ENCODE results near the gene TCP1. TPM values are rescaled to one million over a fixed set of nuclear protein-coding genes. Genes with fewer than 3 reads are reported as not detected.
A peak's percentile ranks its signal among the peaks of the same experiment; 100 is the strongest.

Gene TCP1
- total RNA-seq, 1 donor from 2014 or later = 80.8 TPM

DNA sequence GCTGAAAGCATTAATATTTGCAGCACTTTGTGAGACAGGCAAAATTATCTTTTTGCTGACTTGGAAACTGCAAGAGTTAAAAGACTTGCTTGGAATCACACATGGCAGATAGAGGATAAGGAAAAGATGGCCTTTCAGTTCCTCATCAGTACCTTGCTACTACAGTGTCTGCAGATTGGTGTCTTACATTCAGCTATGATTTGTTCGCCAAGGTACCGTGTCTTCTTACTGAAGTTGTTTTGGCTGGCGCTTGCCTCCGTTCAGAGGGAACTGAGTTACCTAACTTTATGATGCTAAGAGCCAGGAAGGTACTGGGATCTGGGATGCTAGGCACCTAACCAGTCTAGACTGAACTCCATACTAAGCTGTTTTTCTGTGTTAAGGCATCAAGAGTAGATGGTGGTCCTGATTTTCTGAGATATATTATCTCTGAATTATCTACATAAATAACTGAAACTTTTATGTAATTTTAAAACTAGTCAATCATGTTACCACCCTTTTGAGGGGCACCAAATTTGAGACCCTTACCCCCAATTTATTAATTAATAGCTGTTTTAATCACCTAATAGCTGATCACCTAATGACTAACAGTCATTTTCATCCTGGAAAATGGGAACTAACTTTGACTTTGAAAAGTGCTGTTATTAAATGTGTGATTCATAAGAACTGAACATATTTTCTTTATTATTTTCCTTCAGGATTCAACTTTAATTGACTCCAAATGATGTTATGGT is 59.6 kb downstream of the TCP1 start:
- Histone ChIP-seq H3K27me3 (no peaks in the 10 kb centered on the region), H3K9me3 (no peaks in the 10 kb centered on the region), H3K36me3 (no peaks in the 10 kb centered on the region), H3K27ac (peak overlapping the region; percentile 97), H3K4me1 (peaks cover 70% of the 10 kb centered on the region), H3K4me3 (peak overlapping the region; percentile 24 to 79)
- no peak for TF ChIP-seq POLR2A (IDR thresholded peaks at IDR 0.05)
- TF ChIP-seq POLR2AphosphoS5 (IDR thresholded peaks at IDR 0.05; ENCODE audit: insufficient read depth in 1 of 2, low read depth in 1 of 2) = no peak
- TF ChIP-seq, protein P1, sequence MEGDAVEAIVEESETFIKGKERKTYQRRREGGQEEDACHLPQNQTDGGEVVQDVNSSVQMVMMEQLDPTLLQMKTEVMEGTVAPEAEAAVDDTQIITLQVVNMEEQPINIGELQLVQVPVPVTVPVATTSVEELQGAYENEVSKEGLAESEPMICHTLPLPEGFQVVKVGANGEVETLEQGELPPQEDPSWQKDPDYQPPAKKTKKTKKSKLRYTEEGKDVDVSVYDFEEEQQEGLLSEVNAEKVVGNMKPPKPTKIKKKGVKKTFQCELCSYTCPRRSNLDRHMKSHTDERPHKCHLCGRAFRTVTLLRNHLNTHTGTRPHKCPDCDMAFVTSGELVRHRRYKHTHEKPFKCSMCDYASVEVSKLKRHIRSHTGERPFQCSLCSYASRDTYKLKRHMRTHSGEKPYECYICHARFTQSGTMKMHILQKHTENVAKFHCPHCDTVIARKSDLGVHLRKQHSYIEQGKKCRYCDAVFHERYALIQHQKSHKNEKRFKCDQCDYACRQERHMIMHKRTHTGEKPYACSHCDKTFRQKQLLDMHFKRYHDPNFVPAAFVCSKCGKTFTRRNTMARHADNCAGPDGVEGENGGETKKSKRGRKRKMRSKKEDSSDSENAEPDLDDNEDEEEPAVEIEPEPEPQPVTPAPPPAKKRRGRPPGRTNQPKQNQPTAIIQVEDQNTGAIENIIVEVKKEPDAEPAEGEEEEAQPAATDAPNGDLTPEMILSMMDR (IDR thresholded peaks at IDR 0.05) = no peak
- no peak for DNase-seq (ENCODE audit: extremely low spot score in 2 of 2)
- intact Hi-C loops (cut with DNase I) = loop anchor here (5.0 kb wide), 2 partner anchors 33 to 58 kb away; partner anchors contain the start of genes ACAT2 and TCP1

DNA sequence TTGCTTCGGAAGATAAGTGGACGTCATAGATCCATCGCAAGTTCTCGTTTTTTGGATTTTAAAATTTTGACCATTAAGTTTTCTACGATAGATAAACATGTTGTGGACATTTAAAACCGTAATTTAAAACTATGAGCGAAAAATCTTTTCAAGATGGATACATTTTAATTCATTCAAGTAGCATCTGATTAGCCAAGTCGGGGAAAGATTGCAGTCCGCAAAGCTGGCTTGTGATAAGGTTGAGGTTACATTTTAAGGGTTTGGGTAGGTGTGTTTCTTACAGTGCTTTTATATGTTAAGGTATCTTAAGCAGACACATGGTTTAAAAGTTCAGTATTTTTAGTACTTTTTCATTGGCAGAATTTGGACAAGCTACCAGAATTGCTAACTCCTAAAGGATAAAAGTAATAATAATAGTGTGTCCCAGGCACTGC is 60.9 kb downstream of the TCP1 start:
- intact Hi-C loops (cut with DNase I) = loop anchor here (5.0 kb wide), 2 partner anchors 34 to 59 kb away; partner anchors contain the start of genes ACAT2 and TCP1
- peaks cover 60% of the 10 kb centered on the region for H3K4me1 ChIP-seq

More for the DNA sequence above, 60.9 kb downstream of the TCP1 start:
- H3K27me3 ChIP-seq = no peaks in the 10 kb centered on the region
- TF ChIP-seq POLR2A (IDR thresholded peaks at IDR 0.05) (no peak), POLR2AphosphoS5 (IDR thresholded peaks at IDR 0.05; ENCODE audit: insufficient read depth in 1 of 2, low read depth in 1 of 2) (no peak)
- TF ChIP-seq, protein P1 (IDR thresholded peaks at IDR 0.05) = no peak
- no peaks in the 10 kb centered on the region for H3K36me3 ChIP-seq
- DNase-seq (ENCODE audit: extremely low spot score in 2 of 2) = no peak
- H3K9me3 ChIP-seq = no peaks in the 10 kb centered on the region
- peak overlapping the region; percentile 79 for H3K4me3 ChIP-seq
- peak overlapping the region; percentile 97 for H3K27ac ChIP-seq

Small RNAs within 50 kb of the gene (small RNA-seq; reads per million reads assigned to genes)
- gene SNORA20 (67.7 reads per million, percentile 97 among the genes with 10 or more reads in this experiment), gene SNORA29 (not detected)

Other genes with a start within 250 kb of the TCP1 start
- gene SOD2, start 96.4 kb downstream of the TCP1 start, total RNA-seq = 597 TPM
- gene WTAP, start 62.1 kb downstream of the TCP1 start, total RNA-seq = 85.0 TPM
- 11.3 TPM for gene ACAT2, start 27.6 kb downstream of the TCP1 start, total RNA-seq
- gene MRPL18, start 865 bp upstream of the TCP1 start, total RNA-seq = 58.7 TPM
- gene PNLDC1, start 10.7 kb upstream of the TCP1 start, total RNA-seq = not detected
- 0.49 TPM for gene MAS1, start 101.4 kb upstream of the TCP1 start, total RNA-seq
- 73.4 TPM for gene IGF2R, start 179.5 kb upstream of the TCP1 start, total RNA-seq